ENCODE data around the gene SGTA.

DNA sequence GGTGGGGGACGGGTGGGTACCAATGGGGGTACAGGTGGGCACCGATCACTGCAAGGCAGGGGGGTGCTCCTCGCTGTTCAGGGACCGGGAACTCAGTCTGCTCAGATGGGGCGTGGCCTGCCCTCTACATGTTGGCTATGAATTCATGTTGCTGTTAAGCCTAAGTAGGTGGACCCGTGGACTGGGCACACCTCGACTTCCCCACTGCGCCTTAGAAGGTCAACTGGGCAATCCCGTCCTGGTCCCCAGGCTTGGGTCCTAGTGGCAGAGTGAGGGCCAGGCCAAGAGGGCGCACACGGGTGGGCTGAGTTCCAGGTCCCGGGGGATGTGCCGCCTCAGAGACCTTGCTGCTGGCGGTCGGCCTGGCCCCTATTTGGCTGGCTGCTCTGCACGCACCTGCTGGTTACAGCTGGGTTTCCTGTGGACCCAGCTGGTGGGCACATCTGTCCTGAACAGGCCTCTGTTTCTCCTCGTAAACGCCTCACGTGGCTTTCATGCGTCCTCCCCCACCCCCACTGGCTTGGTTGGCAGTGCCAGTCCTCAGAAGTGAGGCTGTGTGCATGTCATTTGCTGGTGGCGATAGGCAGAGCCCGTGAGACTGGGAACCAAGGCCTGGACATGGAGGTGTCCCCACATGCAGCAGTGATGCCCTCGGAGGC, 23.0 kb upstream of the SGTA start:
- TF ChIP-seq POLR2A (IDR thresholded peaks at IDR 0.05; ENCODE audit: low read depth, low read length) (no peak), POLR2AphosphoS5 (IDR thresholded peaks at IDR 0.05; ENCODE audit: low read depth, low read length) (no peak)

Measured in GM12891 (cell line).